Smooth muscle cell (in vitro differentiated cells): ENCODE results near the gene SVIL. TPM values are rescaled to one million over a fixed set of nuclear protein-coding genes. Genes with fewer than 3 reads are reported as not detected.

Experiments
- DNase-seq: peaks from one replicate; lab custom pipeline; 2025; ENCODE audit not compliant: unreplicated experiment; lab: John Stamatoyannopoulos, UW
- H2AFZ ChIP-seq: fragments of 200-600 bp; sonication (generic); 2 replicates; pipeline ENCODE4 v1.6.0; 2016; ENCODE audit warnings: antibody characterized with exemption, low read depth, mild to moderate bottlenecking
- H3F3A ChIP-seq: fragments of 200-600 bp; sonication (generic); 2 replicates; pipeline ENCODE4 v1.6.0; 2017; ENCODE audit warnings: antibody characterized with exemption, low read depth
- H3K27ac ChIP-seq: fragments of 200-600 bp; sonication (generic); 2 replicates; pipeline ENCODE4 v1.5.1; 2016; ENCODE audit warnings: low read depth, mild to moderate bottlenecking
- H3K27me3 ChIP-seq: fragments of 200-600 bp; sonication (generic); 2 replicates; pipeline ENCODE4 v1.6.1; 2016; ENCODE audit warnings: low read depth, mild to moderate bottlenecking
- H3K36me3 ChIP-seq: fragments of 200-600 bp; sonication (generic); 2 replicates; pipeline ENCODE4 v1.5.1; 2016; ENCODE audit warnings: low read depth
- H3K4me1 ChIP-seq: fragments of 200-600 bp; sonication (generic); 2 replicates; pipeline ENCODE4 v1.5.1; 2016; ENCODE audit warnings: low read depth
- H3K4me2 ChIP-seq: fragments of 200-600 bp; sonication (generic); 2 replicates; pipeline ENCODE4 v1.6.0; 2016; ENCODE audit warnings: mild to moderate bottlenecking
- H3K4me3 ChIP-seq: fragments of 200-600 bp; sonication (generic); 2 replicates; pipeline ENCODE4 v1.5.1; 2016; ENCODE audit warnings: mild to moderate bottlenecking
- H3K79me2 ChIP-seq: fragments of 200-600 bp; sonication (generic); 2 replicates; pipeline ENCODE4 v1.6.0; 2016; ENCODE audit warnings: low read depth, mild to moderate bottlenecking
- H3K9ac ChIP-seq: fragments of 200-600 bp; sonication (generic); 2 replicates; pipeline ENCODE4 v1.6.0; 2016; ENCODE audit warnings: low read depth
- H3K9me3 ChIP-seq: fragments of 200-600 bp; sonication (generic); replicated peaks from 2 replicates; pipeline ENCODE4 v1.5.1; 2016; ENCODE audit warnings: low read depth
- H4K20me1 ChIP-seq: fragments of 200-600 bp; sonication (generic); 2 replicates; pipeline ENCODE4 v1.6.0; 2016; ENCODE audit warnings: low read depth
- CTCF ChIP-seq: fragments of 200-600 bp; sonication (generic); IDR thresholded peaks from 2 replicates; pipeline ENCODE4 v1.5.1; 2017; ENCODE audit warnings: borderline replicate concordance, mild to moderate bottlenecking, antibody characterized with exemption; ENCODE audit not compliant: insufficient read depth, poor library complexity, severe bottlenecking
- WGBS: methylation state at CpG from one replicate; pipeline ENCODE4 v1.1.7; 2016; ENCODE audit warnings: low lambda C conversion rate; 5-methylcytosine and 5-hydroxymethylcytosine counted together
- polyA plus RNA-seq: library from polyadenylated mRNA; unstranded; fragments of >200 nt; fragmentation: Nextera tagmentation; extraction: Ambion mirVana; gene quantifications from 2 replicates; pipeline ENCODE4 v1.2.1, GENCODE V29; 2016
- total RNA-seq: library from RNA; depleted of rRNA; stranded (reverse); fragments of >200 nt; gene quantifications from 2 replicates; pipeline ENCODE4 v1.2.3, GENCODE V29; 2014

The SVIL gene
- total and polyA plus RNA-seq, 2 experiments from 2014 or later, result 32.5 to 33.0 TPM

- Histone ChIP-seq H3K9ac (peak overlapping the region; percentile 56), H2AFZ (no peak overlapping the region), H3K4me1 (peaks cover 8% of the 10 kb centered on the region), H3K27ac (peak overlapping the region; percentile 92), H3K4me3 (no peak overlapping the region), H3K79me2 (peaks cover 7% of the 10 kb centered on the region), H3K9me3 (no peaks in the 10 kb centered on the region), H3F3A (peaks cover 26% of the 10 kb centered on the region), H3K27me3 (no peaks in the 10 kb centered on the region), H3K4me2 (peak overlapping the region; percentile 51), H4K20me1 (no peaks in the 10 kb centered on the region), H3K36me3 (no peaks in the 10 kb centered on the region)
- TF ChIP-seq CTCF, result no peak
- WGBS, result 40% methylated on average over 9 of the region's 9 CpGs
- no peak for DNase-seq
Observed at GRCh38 chr10:29657719-29658274, 23.0 kb upstream of the SVIL start.

GRCh38 chr10:29656451-29656992 lies 21.8 kb upstream of the SVIL start:
- WGBS, result 91% methylated on average over 2 of the region's 2 CpGs

DNA sequence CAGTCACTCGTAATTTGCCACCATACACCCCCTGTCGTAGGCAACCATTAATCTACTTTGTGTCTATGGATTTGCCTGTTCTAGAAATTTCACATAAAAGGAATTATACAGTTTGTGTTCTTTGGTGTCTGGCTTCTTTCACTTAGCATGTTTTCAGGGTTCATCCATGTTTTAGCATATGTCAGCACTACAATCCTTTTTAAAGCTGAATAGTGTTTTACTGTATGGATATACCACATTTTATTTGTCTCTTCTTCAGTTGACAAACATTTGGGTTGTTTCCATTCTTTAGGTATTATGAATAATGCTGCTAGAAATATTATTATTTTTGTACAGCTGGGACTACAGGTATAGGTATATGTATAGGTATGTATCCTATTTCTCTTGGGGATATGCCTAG lies 17.4 kb upstream of the SVIL start:
- Histone ChIP-seq H4K20me1 (peaks cover 17% of the 10 kb centered on the region), H2AFZ (no peak overlapping the region), H3K27ac (no peak overlapping the region), H3K4me1 (peaks cover 8% of the 10 kb centered on the region), H3K9ac (no peak overlapping the region), H3K27me3 (no peaks in the 10 kb centered on the region), H3K4me3 (no peak overlapping the region), H3K9me3 (no peaks in the 10 kb centered on the region), H3K36me3 (no peaks in the 10 kb centered on the region), H3F3A (peaks cover 13% of the 10 kb centered on the region), H3K79me2 (peaks cover 11% of the 10 kb centered on the region), H3K4me2 (no peak overlapping the region)
- 69% methylated on average over 2 of the region's 2 CpGs for WGBS
- no peak for TF ChIP-seq CTCF
- DNase-seq, result no peak

More at GRCh38 chr10:29656451-29656992, 21.8 kb upstream of the SVIL start:
- no peak overlapping the region for H3K4me2 ChIP-seq
- H3K79me2 ChIP-seq, result peaks cover 11% of the 10 kb centered on the region
- H4K20me1 ChIP-seq, result no peaks in the 10 kb centered on the region
- DNase-seq, result no peak
- peaks cover 8% of the 10 kb centered on the region for H3K4me1 ChIP-seq
- no peak overlapping the region for H3K9ac ChIP-seq
- no peaks in the 10 kb centered on the region for H3K27me3 ChIP-seq
- H3K27ac ChIP-seq, result no peak overlapping the region
- H3K9me3 ChIP-seq, result no peaks in the 10 kb centered on the region
- H3K36me3 ChIP-seq, result no peaks in the 10 kb centered on the region
- H3K4me3 ChIP-seq, result no peak overlapping the region
- no peak for TF ChIP-seq CTCF
- peaks cover 26% of the 10 kb centered on the region for H3F3A ChIP-seq
- no peak overlapping the region for H2AFZ ChIP-seq

DNA sequence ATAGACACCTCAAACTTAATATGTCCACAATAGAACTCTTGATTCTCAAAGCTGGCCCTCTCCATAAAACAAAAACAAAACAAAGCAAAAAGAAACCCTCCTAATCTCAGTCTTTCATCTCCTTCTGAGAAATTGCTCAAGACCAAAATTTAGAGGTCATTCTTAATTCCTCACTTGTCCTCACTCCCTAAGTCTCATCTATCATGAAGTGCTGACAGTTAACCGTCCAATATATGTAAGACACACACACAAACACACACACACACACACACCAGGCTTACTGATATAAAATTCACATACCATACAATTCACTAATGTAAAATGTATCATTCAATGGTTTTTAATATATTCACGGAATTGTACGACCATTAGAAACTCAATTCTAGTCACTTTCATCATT lies 17.0 kb upstream of the SVIL start:
- TF ChIP-seq CTCF, result no peak
- no peak for DNase-seq
- no peak overlapping the region for H3K9ac ChIP-seq
- H4K20me1 ChIP-seq, result peaks cover 21% of the 10 kb centered on the region
- no peaks in the 10 kb centered on the region for H3K27me3 ChIP-seq
- H3K4me2 ChIP-seq, result no peak overlapping the region
- no peaks in the 10 kb centered on the region for H3K9me3 ChIP-seq
- H3K27ac ChIP-seq, result no peak overlapping the region
- H3F3A ChIP-seq, result peaks cover 16% of the 10 kb centered on the region
- WGBS, result 94% methylated on average over 3 of the region's 3 CpGs
- H3K36me3 ChIP-seq, result no peaks in the 10 kb centered on the region
- no peak overlapping the region for H2AFZ ChIP-seq
- no peak overlapping the region for H3K4me3 ChIP-seq
- H3K4me1 ChIP-seq, result peaks cover 12% of the 10 kb centered on the region
- peaks cover 11% of the 10 kb centered on the region for H3K79me2 ChIP-seq
